RCC 7860 (cell line): ENCODE results near the gene CEPT1.
A peak's percentile ranks its signal among the peaks of the same experiment; 100 is the strongest.
"Not testable (repeated sequence)": the region's sequence is repeated elsewhere in the genome, so short reads cannot be mapped to it uniquely, and the experiment has no call there.

Source experiments
- DNase-seq: peaks from one replicate; pipeline ENCODE4 v3.0.0-alpha.2; 2015; ENCODE audit warnings: low spot score
- FAIRE-seq: peaks from 2 replicates; lab custom pipeline; 2012; peaks lifted over from hg19 to GRCh38; lab: Jason Lieb, UNC

CEPT1 gene

DNA sequence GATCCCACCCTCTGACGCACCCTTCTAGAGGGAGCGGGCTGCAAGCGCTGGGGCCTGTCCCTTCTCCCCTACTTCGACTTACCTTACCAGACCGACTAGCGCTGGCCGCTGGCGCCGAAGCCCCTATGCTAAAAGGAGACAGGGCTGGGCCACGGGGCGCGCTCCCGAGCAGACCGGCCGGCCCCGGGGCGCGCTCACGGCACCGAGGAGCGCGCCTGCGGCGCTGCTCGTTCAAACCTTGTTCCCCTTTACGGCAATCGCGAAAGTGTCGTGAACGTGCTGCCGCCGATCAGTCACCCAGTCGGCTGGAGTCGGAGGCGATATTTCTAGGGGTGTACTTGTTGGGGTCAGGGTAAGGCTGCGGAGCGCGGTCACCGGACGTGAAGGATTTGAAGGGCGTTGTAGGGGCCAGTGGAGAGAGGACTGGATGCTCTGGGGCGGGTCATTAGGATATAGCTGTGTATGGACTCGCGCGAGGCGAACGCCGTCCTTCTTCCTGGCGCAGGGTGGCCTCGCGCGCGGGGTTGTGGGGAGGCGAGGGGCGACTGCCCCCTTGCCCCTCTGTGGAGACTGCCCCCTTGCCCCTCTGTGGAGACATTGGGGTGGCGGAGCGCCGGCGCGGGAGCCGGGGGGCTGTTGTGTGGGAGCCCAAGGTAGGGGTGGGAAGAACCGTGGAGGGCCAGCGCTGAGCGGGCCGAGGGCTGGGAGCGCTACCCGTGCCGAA is at the start of gene CEPT1, which contains the start of gene DRAM2:
TSS of gene CEPT1 (plus strand) at position 268 of the 724 bp plus-strand sequence. CDS start 7,492 bp downstream, outside the sequence.
TSS of gene DRAM2 (minus strand) at position 138 of the 724 bp plus-strand sequence. CDS start 8,539 bp downstream, outside the sequence.
- FAIRE-seq = no peak
- DNase-seq = peak; percentile 81

DNA sequence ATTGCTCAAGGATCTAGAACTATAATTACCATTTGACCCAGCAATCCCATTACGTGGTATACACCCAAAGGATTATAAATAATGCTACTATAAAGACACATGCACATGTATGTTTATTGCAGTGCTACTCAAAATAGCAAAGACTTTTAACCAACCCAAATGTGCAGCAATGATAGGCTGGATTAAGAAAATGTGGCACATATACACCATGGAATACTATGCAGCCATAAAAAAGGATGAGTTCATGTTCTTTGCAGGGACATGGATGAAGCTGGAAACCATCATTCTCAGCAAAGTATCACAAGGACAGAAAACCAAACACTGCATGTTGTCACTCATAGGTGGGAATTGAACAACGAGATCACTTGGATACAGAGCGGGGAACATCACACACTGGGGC is 44.6 kb upstream of the CEPT1 start:
- not testable (repeated sequence) for DNase-seq, FAIRE-seq

DNA sequence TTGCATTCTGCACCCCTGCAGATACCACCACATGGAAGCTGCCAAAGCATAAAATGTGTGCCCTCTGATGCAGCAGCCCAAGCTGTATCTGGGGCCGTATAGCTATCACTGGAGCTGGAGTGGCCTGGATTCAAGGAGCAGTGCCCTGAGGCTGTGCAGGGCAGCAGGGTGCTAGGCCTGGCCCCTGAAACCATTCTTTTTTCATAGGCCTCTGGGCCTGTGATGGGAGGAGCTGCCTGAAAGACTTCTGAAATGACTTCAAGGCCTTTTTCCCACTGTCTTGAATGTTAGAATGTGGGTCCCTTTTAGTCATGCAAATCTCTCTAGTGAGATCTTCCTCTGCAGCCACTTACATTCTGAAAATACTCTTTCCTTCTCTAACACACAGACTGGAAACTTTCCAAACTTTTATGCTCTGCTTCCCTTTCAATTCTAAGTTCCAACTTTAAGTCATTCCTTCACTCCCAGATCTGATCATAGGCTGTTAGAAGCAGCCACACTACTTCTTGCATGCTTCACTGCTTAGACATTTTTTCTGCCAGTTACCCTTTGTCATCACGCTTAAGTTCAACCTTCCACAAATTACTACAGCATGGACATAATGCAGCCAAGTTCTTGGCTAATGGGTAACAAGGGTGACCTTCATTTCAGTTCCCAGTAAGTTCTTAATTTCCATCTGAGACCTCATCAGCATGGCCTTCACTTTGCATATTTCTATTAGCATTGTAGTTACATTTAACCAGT is 42.5 kb upstream of the CEPT1 start:
- no peak for FAIRE-seq
- no peak for DNase-seq

DNA sequence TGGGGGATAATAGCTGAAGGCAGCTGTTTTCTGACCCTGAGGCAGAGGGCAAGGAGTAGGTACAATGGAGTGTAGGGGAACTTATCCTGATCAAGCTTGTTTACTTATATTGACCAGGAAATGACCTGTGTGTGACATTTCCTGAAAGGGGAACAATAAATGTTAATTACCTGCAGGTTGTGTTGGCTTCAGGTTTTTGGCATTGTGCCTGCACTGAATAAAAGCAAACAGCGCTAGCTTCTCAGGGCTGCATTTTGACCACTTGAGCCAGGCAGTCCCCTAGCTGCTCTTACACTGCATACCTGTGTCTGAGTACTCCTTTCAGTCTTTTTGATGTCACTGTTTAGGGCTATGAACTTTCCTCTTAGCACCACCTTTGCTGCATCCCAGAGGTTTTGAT is 40.7 kb upstream of the CEPT1 start:
- FAIRE-seq (no peak), DNase-seq (no peak)

DNA sequence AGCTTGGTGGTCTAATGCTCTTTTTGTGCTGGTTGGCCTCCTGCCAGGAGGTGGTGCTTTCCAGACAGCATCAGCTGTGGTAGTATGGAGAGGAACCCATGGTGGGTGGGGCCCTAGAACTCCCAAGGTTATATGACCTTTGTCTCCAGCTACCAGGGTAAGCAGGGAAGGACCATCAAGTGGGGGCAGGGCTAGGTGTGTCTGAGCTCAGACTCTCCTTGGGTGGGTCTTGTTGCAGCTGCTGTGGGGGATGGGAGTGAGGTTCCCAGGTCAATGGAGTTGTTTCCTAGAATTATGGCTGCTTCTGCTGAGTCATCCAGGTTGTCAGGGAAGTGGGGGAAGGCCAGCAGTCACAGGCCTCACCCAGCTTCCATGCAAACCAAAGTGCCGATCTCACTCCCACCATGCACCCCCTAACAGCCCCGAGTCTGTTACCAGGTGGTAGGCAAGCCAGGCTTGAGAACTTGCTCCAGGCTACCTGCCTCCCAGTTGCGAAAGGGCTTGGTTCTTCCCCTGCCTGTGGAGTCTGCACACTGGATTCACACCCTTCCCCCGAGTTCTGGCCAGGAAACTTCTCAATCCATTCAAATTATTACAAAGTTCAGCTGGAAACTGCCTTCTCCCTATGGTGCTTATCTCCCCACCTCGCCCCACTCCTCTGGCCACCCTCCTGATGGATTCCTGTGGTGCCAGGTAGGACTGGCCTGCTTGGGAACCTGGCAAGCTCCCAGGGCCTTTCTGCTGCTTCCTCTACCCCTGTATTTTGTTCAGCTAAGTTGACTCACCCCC is 38.0 kb upstream of the CEPT1 start:
- FAIRE-seq (no peak), DNase-seq (no peak)

DNA sequence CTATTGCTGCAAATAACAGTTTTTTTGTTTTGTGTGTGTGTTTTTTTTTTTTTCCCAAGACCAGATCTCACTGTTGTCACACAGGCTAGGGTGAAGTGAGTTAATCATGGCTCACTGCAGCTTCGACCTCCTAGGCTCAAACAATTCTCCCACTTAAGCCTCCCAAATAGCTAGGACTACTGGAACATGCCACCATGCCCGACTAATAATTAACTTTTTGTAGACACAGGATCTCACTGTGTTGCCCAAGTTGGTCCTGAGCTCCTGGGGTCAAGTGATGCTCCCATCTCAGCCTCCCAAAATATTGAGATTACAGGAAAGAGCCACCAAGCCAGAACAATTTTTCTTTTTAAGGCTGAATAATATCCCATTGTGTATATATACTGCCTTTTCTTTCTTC is 35.0 kb upstream of the CEPT1 start:
- no peak for FAIRE-seq

DNA sequence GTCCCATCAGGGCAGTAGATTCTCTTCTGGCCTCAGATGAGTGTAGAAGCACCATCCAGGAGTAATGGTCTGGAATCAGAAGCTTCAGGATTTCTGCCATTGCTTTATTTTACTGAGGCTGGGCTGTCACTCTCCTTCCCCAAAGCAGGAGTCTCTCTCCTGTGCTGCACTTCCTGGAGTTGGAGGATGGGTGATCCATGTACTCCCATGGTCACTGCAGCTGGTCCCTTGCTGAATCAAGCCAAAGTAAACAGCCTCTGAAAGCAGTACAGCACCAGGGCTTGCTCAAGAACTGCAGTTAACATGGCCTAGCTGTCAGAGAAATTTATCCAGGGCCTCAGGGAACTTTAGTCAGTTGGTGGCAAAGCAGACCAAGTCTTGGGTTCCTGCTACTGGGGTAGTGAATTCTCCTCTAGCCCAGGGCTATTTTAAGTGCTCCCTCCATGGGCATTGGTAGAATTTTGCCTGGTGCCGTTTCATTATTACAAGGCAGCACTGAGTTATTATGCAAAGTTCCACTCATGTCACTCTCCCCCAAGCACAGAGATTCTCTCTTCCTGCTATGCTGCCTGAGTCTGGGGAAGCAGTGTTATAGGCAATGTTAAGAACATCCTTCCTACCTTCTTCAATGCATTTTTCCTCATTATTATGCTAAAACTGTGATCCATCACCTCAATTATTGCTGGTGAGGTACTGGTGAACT is 29.7 kb upstream of the CEPT1 start:
- FAIRE-seq (no peak), DNase-seq (no peak)

More for the DNA sequence above, 35.0 kb upstream of the CEPT1 start:
- DNase-seq = no peak

DNA sequence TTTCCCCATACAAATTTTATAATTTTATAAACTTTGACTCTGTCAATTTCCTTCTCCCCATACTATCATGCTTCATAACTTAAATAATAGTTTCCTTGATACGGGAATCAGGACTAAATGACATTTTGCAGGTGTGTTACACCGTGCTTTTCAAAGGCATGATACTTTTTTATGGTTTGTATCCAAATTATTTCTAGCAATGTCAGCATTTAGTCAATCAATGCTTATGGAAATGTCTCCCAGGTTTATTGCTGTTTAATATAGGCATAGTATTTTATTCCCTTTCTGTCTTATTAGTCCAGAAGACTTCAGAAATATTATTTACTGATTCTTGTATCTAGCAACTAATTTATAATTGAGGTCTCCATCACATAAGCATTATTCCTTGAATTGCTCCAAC is 23.5 kb upstream of the CEPT1 start:
- DNase-seq (no peak), FAIRE-seq (no peak)

DNA sequence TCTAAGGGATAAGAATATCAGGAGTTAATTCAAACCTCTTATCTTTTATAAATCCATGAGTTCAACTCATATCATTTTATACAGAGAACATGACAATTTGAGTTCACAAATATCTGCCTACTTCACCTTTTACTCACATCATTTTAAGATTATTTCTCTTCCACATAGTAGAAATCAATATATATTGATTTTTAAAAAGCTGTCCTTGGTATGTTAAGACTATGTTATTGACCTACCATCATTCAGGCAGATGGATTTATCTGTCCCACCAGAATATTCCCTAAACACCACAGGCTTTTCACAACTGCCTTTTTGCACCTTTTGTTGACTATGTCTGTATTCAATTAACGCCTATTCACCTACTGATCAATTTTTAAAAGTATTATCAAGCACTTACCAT is 13.7 kb upstream of the CEPT1 start:
- FAIRE-seq (no peak), DNase-seq (no peak)

DNA sequence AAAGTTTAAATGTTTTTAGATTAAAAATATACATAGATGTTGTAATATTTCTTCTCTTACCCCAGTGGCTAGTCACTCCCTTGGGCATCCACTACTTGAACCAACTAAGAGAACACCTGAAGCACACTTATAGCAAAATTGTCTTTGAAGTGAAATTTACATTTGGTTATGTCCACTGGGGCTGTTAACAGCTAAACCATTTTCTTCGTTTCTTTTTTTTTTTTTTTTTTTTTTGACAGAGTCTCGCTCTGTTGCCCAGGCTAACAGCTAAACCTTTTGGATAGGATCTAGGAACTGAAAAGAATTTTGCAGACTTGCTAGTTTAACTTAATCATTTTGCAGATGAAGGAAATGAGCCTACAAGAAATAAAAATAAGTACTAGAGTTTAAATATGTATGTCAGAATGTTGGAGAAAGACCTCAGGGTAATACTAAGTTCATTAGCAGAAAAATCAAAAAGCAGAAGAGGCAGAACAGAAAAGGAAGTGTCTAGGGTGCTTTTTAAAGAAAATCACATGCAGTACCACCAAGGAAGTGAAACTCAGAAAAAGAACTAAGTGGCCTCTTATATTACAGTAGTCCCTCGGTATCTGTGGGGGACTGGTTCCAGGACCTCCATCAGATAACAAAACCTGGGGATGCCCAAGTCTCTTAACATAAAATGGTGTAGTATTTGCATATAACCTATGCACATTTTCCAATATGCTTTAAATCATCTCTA is 11.9 kb upstream of the CEPT1 start:
- no peak for FAIRE-seq
- no peak for DNase-seq

DNA sequence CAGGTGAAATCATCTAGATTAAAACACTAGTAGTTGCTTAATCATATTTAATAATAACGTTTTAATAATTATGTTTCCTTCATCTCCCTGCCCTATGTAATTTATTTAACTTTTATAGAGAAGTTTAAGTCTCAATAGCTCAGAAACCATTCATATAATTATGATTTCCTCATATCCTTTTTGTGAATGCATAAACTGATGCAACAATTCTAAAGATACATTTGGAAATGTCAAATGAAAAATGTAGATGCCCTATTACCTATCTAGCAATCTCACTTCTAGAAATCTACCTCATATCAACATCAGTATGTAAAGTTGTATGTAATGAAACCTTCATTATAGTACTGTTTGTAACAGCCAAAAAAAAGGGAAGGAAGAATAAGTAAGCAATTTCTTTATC is 10.6 kb upstream of the CEPT1 start:
- FAIRE-seq (no peak), DNase-seq (no peak)

DNA sequence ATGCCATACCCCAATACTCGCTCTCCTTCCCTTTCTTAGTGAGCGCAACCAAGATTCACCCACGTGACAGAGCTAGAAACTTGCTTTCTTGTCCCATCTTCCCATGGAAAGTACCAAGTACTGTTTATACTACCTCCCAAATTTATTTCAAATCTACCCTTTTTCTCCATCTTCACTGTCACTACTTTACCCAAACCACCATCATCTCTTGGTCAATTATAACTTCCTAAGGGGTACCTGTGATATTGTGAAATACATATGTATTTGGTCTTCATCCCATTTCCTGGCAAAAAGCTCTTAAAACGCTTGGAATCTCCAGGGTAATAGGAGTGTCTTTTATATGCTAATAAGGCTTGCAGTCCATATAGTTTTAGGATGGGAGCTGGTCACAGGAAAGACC is 8.3 kb upstream of the CEPT1 start:
- FAIRE-seq (no peak), DNase-seq (no peak)

DNA sequence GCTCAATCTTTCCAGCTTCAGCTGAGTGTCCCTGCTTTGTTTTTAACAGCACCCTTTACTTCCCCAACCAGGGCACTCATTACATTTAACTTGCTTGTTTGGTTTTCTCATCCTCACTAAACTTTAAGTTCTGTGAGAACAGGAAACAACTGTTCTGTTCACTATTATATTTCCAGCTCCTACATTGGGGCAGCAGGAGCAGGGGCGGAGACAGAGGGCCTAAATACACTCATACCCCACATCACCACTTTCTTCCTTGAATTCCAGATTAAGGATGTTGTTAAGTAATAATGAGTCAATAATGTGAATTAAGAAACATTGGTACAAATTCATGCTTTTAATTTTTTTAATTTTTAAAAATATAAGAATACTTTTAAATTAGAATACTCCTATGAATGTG is 6.2 kb upstream of the CEPT1 start:
- no peak for DNase-seq
- no peak for FAIRE-seq

DNA sequence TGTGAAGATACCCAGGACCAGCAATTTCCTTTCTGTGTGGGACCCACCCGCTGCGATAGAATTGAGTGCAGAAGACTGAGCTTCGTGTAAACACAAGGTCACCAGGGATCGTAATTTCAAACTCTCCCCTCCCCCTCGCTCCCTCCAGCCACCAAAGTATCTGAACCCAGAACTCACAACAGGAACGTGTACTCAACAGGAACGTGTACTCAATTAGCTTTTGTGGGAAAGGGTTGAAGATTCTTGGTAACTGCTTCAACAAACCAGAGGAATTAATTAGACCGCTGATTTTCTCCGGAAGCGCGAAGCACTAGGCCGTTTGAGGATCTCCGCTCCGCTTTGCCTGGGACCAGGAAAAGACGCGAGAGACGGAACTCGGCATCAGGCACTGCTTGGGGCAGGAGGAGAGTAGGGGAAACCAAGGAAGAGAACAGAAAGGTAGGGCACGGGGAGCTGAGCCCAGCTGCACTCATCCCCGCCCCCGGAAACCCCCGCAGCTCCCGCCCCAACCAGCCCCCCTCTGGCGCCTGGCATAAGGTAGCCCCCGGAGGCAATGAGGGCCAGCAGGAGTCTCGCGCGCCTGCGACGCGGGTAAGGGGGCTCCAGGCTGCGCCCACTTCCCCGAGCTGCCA is 583 bp upstream of the CEPT1 start:
- FAIRE-seq (no peak), DNase-seq (peak; percentile 51)

DNA sequence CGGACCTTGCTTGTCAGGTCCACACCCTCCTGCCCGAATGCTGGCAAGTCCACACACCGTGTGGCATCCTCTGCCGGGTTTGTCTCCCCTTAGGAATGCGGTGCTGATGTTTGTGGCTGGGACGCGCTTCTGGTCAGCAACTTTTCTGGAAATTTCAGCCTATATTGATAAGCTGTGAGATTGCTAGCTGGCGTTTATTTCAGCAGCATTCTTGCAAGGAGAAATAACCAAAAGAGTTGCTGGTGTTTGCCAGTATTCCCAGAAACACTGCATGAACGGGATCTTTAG is 601 bp downstream of the CEPT1 start:
- DNase-seq = peak; percentile 45
- FAIRE-seq = no peak

DNA sequence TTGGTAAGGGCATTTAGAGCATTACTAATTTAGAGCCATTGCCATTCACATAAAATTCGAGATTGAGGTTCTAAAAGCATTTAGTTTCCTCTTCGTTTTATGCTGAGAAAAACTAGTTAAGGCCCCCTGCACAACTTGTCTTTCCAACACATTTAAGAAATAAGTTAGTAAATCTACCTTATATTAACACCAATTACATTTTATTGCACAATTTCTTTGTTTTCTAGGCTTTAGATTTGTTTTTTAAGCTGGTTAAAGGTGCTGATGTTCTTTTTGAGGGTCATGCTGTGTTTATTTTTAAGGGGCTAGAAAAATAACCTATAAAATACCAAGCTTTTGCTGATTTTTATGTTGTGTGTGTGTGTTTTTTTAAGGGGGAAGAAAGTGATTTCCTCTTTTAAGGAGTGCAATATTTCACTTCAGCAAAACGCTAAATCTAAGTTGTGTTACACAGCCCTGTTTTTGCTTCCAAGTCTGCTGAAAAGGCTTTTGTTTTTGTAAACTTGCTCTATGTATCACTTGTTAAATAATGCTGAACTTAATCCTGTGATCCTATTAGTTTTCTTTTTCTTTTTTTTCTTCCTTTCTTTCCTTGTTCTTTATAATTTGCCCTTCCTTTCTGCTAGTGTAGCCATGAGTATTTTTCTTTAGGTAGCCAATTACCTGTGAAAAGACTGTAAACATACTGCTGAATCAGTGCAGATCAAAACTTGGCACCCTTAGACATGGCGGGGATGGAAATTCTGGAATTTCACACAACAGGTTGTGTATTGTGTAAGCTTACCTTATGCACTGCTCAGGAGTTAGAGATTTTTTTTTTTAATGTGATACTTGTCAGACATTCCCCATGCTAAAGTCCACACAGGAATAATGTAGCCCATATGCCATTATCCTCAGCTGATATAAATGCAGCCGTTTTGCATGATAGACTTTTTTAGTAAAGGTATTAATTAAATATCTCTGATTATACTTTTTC is 1.5 kb downstream of the CEPT1 start:
- DNase-seq (no peak), FAIRE-seq (no peak)

DNA sequence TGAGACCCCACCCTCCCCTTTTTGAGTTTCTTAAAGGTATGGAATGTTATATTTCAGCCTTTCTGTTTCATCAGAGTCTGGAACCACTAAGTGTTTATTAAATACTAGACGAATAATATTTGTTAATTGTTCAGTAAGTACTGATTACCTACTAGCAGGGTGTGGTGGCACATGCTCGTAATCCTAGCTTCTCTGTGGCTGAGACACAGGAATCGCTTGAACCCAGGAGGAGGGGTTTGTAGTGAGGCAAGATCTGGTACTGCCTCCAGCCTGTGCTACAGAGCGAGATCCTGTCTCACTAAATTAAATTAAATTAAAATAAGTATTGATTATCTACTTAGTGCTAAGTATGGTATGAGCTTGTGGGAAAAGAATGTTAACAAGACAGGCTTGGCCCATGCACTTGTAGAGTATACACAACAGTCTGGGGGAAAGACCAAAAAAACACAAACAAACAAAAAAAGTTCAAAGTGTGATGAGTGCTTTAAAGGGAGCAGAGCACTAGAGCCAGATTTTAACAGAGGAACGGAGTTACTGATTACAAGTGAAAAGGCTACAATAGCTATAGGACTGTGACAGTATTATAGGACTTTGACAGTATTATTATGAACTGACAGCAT is 2.4 kb downstream of the CEPT1 start:
- FAIRE-seq (no peak), DNase-seq (no peak)

DNA sequence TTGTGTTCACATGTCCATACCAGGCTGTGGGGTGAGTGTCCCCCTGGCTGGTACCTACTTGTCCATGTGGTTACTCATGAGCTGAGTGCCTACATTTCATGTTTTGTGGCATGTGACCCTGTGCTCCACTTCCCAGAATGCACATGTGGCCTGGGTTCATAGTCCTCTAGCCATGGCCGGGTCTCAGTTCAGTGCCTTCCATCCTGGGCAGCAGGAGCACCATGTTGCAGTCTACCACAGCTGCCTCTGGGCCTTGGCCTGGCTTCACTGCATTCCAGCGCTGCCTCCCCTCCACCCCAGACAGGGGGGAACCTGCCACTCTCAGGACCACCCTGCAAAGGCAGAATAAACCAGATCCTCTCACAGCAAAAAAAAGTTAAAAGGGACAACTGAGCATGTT is 5.5 kb downstream of the CEPT1 start:
- DNase-seq (no peak), FAIRE-seq (no peak)
